Duodenal mucosa (tissue), 2 donors: ENCODE data around the gene C12orf60.

Experiments
- H3K27ac ChIP-seq: one replicate; pipeline ENCODE4 v1.7.0; 2013; ENCODE audit warnings: low read depth, low read length
- H3K27me3 ChIP-seq, 2 donors: one replicate each; pipeline ENCODE4 v1.7.0; 2013; ENCODE audit warnings: low read length in 2 of 2, control low read depth in 1 of 2; ENCODE audit not compliant: insufficient read depth in 2 of 2, control insufficient read depth in 1 of 2
- H3K36me3 ChIP-seq, 2 donors: one replicate each; pipeline ENCODE4 v1.7.0; 2013; ENCODE audit warnings: low read length in 2 of 2, control low read depth in 1 of 2; ENCODE audit not compliant: insufficient read depth in 2 of 2, control insufficient read depth in 1 of 2
- H3K4me1 ChIP-seq, 2 donors: one replicate each; pipeline ENCODE4 v1.7.0; 2013; ENCODE audit warnings: low read length in 2 of 2, control low read depth in 1 of 2; ENCODE audit not compliant: insufficient read depth in 2 of 2, control insufficient read depth in 1 of 2
- H3K4me3 ChIP-seq, 2 donors: one replicate each; pipeline ENCODE4 v1.7.0; 2013; ENCODE audit warnings: low read length in 2 of 2, low read depth in 1 of 2
- H3K9ac ChIP-seq, 2 donors: one replicate each; pipeline ENCODE4 v1.7.0; 2013; ENCODE audit warnings: low read length in 2 of 2, low read depth in 1 of 2
- H3K9me3 ChIP-seq, 2 donors: one replicate each; pipeline ENCODE4 v1.7.0; 2013; ENCODE audit warnings: low read length in 2 of 2, control low read depth in 1 of 2; ENCODE audit not compliant: control insufficient read depth in 1 of 2

Gene C12orf60

DNA sequence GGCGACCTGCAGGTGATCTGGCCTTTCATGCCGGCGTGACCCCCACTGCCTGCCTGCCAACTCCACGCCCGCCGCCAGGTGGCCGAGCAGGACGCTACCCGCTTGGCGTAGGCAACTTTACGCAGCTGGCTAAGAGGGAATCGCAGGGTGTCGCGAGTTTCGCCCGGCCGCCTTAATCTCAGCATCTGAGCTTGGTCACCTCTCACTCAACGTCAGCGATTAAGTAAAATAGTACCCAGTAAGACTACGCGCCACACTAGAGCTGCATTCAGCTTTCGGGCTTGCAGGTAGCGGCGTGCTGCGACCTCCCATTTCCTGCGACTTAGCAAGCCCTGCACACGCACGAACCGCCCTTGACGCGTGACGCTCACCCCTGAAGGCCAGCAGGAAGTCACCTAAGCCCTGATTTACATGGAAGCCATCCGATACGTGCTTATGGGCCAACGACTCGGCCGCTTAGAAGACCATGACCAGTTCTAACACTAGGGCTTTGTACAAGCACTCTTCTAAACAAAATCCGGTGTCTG is 33.4 kb upstream of the C12orf60 start:
- Histone ChIP-seq H3K27me3 (no peaks in the 10 kb centered on the region), H3K4me3 (peak overlapping the region; percentile 90 to 93), H3K4me1 (peaks cover 0 to 6% of the 10 kb centered on the region in 2 donors), H3K9ac (peak overlapping the region; percentile 92 to 98), H3K27ac (peak overlapping the region; percentile 97), H3K36me3 (no peaks in the 10 kb centered on the region), H3K9me3 (peaks cover 0 to 4% of the 10 kb centered on the region in 2 donors)

DNA sequence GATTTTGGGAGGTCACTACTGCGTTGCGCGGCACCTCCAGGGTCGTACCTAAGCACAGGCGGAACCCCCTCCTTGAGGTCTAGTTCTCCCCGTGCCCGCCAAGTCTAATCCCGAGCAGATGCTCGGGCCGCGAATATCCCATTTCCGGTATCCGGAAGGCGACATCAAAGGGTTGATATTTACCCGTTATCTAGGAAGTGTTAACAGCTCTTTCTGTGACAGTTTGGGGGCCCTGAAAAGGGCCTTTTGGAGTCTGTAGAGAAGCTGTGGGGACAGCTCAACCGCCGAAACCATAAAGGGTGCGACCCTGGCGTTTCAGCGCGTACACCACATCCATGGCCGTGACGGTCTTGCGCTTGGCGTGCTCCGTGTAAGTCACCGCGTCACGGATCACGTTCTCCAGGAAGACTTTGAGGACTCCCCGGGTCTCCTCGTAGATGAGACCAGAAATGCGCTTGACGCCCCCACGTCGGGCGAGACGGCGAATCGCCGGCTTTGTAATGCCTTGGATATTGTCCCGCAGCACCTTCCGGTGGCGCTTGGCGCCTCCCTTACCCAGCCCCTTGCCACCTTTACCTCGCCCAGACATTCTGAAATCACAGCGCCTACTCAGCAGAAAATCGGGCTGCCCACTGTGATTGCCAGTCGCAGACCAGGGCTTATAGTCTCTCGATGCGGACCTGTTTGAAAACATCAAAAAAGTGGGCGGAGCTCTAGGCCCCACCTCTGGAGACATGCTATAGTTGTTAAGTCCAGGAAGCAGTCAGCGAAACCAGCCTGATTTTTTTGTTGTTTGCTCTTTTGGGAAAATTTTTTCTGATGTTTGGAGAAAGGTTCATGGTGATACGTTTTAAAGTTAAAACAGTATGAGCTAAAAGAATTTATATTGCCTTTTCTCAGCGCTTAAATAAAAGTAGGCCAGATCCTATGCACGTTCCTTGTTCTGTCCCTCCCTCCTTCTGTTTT is 32.7 kb upstream of the C12orf60 start:
- peaks cover 4 to 9% of the 10 kb centered on the region in 2 donors for H3K4me1 ChIP-seq
- peaks cover 0 to 4% of the 10 kb centered on the region in 2 donors for H3K9me3 ChIP-seq
- no peaks in the 10 kb centered on the region for H3K27me3 ChIP-seq
- peak overlapping the region; percentile 90 to 93 for H3K4me3 ChIP-seq
- H3K9ac ChIP-seq = peak overlapping the region; percentile 92 to 98
- no peaks in the 10 kb centered on the region for H3K36me3 ChIP-seq
- H3K27ac ChIP-seq = peak overlapping the region; percentile 97

DNA sequence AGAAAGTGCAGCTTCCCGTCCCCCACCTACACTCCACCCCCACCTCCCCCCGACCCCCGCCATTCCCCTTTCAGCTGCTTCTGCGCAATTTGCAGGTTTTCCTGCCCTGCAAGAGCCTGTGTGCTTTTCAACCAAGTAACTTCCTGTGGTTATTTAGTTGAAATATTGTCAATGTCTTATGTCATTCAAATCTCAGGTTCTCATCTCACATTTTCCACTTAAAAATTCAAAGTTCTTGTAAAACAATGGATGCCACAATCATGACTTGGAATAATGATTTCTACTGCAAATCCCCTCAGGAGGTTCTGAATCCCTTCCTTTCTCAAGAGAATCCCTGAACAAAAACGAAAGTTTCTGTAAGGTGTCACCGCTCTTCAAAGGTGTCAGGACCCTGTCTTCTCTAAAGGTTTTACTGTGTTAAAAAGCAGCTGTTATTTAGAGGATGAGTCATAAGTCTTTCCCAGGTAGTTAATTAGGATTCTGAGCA is 31.8 kb upstream of the C12orf60 start:
- no peak overlapping the region for H3K27ac ChIP-seq
- peaks cover 0 to under 1% of the 10 kb centered on the region in 2 donors for H3K9me3 ChIP-seq
- H3K4me3 ChIP-seq = peak overlapping the region; percentile 90 to 93
- H3K4me1 ChIP-seq = peaks cover 10 to 17% of the 10 kb centered on the region in 2 donors
- no peaks in the 10 kb centered on the region for H3K27me3 ChIP-seq
- H3K36me3 ChIP-seq = no peaks in the 10 kb centered on the region
- no peak overlapping the region for H3K9ac ChIP-seq

DNA sequence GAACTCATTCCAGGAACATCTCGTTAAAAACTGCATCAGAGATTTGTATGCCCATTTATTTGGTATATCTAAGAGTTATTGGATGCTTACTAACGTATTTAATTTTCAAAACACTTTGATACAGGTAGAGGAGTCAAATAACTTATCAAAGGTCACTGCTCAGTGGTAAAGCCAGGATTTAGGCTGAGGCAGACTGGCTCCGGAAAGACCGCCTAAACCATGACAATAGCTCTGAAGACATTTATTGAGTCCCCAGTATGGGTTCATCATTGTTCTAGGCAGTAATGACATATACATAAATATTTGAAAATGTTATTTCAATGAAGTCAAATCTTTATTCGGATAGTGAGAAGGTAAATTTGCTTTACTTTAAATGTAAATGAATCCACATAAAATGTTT is 30.5 kb upstream of the C12orf60 start:
- H3K9ac ChIP-seq = no peak overlapping the region
- H3K27ac ChIP-seq = no peak overlapping the region
- H3K36me3 ChIP-seq = no peaks in the 10 kb centered on the region
- no peaks in the 10 kb centered on the region for H3K27me3 ChIP-seq
- no peak overlapping the region for H3K4me3 ChIP-seq
- H3K9me3 ChIP-seq = no peaks in the 10 kb centered on the region
- peaks cover 10 to 26% of the 10 kb centered on the region in 2 donors for H3K4me1 ChIP-seq

DNA sequence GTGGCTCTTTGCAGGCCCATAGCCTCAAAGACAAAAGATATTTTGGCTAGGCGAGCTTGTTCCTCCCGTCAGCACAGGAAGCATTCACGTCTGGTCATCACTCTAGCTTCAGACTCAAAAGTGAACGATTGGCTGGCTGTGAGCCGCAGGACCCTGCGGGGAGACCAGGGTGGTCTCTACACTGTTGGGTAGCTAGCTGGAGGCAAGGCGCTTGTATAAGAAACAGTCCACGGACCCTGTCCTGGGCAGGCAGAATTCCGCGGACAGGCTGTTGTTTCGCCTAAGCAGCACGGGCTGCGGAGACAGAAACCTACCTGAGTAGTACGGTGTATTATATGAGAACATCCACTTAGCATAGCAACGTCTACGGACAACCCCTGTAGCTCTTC is 29.8 kb upstream of the C12orf60 start:
- no peaks in the 10 kb centered on the region for H3K9me3 ChIP-seq
- peak overlapping the region; percentile 33 for H3K27ac ChIP-seq
- peaks cover 10 to 20% of the 10 kb centered on the region in 2 donors for H3K4me1 ChIP-seq
- no peaks in the 10 kb centered on the region for H3K36me3 ChIP-seq
- H3K9ac ChIP-seq = peak overlapping the region; percentile 7 to 36
- H3K27me3 ChIP-seq = no peaks in the 10 kb centered on the region
- H3K4me3 ChIP-seq = peak overlapping the region; percentile 87 to 95

DNA sequence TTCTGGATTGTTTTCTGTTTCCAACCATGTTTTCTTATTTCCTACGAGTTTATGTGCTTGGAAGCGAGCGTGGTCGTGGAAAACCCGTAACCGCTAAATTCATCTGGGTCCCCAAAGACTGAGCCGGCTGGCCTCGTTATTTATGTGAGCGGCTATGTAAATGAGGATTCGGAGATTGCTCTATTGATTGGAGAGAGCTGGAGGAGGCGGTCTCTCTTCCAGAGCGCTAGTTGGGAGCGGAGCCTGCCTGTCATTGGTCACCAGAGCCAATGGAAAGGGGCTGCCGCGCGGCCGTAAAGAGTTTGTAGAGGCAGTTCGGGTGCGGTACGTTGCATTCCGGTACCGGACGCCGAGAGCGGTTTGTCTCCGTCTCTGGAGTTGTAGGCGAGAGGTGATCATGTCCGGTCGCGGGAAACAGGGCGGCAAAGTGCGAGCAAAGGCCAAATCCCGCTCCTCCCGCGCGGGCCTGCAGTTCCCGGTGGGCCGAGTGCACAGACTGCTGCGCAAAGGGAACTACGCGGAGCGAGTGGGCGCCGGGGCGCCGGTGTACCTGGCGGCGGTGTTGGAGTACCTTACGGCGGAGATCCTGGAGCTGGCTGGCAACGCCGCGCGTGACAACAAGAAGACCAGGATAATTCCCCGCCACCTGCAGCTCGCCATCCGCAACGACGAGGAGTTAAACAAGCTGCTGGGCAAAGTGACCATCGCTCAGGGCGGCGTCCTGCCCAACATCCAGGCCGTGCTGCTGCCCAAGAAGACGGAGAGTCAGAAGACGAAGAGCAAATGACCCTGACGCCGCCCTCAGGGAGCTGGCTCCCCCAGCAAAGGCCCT is 29.2 kb upstream of the C12orf60 start:
- H3K4me1 ChIP-seq = peaks cover 10 to 20% of the 10 kb centered on the region in 2 donors
- no peaks in the 10 kb centered on the region for H3K27me3 ChIP-seq
- H3K36me3 ChIP-seq = no peaks in the 10 kb centered on the region
- H3K27ac ChIP-seq = peak overlapping the region; percentile 96
- no peaks in the 10 kb centered on the region for H3K9me3 ChIP-seq
- peak overlapping the region; percentile 87 to 95 for H3K4me3 ChIP-seq
- peak overlapping the region; percentile 91 to 93 for H3K9ac ChIP-seq

DNA sequence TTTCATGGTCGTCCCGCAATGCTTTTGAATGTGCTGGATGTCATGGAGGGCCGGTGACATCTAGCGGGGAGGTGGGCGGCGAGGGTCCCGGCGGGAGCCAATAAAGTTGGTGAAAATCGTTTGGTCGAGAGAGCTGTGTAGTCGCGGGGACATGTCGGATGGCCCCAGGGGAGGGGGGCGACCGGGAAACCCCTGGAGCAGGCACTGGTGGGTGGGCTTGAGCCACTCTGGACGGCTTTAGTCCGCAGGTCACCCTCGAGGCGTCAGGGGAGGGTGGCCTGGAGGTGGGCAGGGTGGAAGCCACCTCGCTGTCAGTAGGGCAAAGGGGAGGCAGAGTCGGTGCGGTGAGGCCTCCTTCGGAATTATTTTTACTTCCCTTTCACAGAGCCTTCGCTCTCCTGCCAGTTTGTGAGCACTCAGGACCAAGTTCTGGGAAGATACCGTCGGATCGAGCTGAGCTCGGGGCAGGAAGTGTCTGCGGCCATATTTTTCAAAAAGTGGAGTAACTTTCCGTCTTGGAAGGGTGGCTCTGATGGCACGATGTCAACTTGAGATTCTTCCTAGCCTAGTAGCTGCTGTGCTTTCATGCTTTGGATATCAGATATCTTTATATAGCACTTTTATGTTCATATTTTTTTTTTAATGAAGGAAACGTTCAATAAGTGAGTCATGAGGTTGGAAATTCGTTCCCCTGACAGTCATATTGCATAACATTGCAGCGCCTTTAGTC is 28.4 kb upstream of the C12orf60 start:
- Histone ChIP-seq H3K4me1 (peaks cover 10 to 20% of the 10 kb centered on the region in 2 donors), H3K9me3 (no peaks in the 10 kb centered on the region)

DNA sequence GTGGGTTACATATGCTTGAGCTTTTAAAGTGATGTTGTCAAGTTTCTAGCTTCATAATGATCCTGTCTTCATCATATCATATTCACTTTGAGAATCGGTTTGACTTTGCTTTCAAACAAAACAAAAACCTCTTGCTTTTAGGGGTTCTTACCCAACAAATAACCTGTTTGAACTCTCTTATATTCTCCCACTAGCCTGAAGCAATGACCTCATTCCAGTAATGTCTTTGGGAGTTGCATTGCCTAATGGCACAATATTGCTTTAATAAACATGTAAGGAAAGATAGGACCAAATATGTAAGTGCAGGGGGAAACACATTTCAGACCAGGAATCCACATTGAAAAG is 27.9 kb upstream of the C12orf60 start:
- Histone ChIP-seq H3K36me3 (no peaks in the 10 kb centered on the region), H3K4me1 (peaks cover 10 to 20% of the 10 kb centered on the region in 2 donors), H3K9me3 (no peaks in the 10 kb centered on the region), H3K9ac (peak overlapping the region; percentile 91 to 93), H3K27me3 (no peaks in the 10 kb centered on the region), H3K27ac (peak overlapping the region; percentile 96), H3K4me3 (peak overlapping the region; percentile 87 to 95)

More for the DNA sequence above, 28.4 kb upstream of the C12orf60 start:
- Histone ChIP-seq H3K36me3 (no peaks in the 10 kb centered on the region), H3K27me3 (no peaks in the 10 kb centered on the region), H3K27ac (peak overlapping the region; percentile 96), H3K4me3 (peak overlapping the region; percentile 87 to 95), H3K9ac (peak overlapping the region; percentile 91 to 93)

DNA sequence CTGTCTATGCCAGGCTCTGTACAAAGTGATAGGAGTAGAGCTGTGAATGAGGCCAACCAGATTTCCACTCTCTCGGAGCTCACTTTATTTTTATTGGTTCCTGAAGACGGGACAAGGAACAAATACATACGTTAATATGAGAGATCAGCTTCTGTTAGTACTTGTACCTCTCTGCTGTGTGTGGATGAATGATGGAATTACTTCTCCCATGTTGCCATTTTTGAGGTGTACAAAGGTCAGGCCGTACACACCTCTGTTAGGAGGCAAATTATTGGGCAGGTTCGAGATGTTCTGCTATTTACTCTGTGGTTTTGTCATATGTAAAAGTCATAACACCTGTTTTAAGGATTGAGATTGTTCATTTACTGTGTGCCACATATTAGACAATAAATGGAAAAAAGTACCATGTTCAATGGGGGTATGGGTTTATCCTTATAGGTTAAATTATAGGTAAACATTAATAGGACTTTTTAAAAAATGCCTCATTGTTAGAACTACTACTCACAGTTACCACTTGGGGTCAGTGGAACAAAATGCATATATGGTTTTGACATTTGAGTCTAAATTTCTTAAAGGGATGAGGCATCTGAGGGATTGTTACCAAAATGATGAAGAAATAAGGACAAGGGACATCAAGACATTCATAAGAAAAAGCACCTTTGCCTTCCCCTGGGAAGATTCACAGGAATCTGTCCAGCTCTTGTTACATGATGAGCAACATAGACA is 27.1 kb upstream of the C12orf60 start:
- H3K36me3 ChIP-seq = no peaks in the 10 kb centered on the region
- H3K9ac ChIP-seq = no peak overlapping the region
- H3K4me3 ChIP-seq = peak overlapping the region; percentile 17 to 87
- no peaks in the 10 kb centered on the region for H3K27me3 ChIP-seq
- peaks cover 10 to 20% of the 10 kb centered on the region in 2 donors for H3K4me1 ChIP-seq
- H3K9me3 ChIP-seq = no peaks in the 10 kb centered on the region
- no peak overlapping the region for H3K27ac ChIP-seq
